ENCODE results near the gene SLC5A4.

Gene SLC5A4

DNA sequence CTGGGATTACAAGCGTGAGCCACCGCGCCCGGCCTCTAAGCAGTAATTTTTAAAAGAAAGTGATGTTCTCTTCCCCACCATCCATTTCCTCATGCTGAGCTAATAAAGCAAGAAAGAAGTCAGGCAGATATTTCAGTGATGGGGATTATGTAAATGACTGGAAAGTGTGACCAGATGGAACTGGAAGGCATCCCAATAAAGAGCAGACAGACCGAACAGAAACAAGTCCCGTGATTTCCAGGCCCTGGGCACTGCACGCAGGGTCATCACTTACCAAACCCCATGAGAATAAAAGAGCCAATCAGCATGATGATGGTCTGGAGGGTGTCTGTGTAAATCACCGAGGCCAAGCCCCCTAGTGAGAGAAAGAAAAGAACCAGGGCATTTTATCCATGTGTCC lies 18.2 kb downstream of the SLC5A4 start:
- in situ Hi-C loops (cut with MboI; ENCODE audit: low sequenced_read_pairs) = no loop called here

- in situ Hi-C loops (cut with MboI; ENCODE audit: low sequenced_read_pairs) = no loop called here
These were observed 22.1 kb downstream of the SLC5A4 start for GRCh38 chr22:32233091-32233490.

DNA sequence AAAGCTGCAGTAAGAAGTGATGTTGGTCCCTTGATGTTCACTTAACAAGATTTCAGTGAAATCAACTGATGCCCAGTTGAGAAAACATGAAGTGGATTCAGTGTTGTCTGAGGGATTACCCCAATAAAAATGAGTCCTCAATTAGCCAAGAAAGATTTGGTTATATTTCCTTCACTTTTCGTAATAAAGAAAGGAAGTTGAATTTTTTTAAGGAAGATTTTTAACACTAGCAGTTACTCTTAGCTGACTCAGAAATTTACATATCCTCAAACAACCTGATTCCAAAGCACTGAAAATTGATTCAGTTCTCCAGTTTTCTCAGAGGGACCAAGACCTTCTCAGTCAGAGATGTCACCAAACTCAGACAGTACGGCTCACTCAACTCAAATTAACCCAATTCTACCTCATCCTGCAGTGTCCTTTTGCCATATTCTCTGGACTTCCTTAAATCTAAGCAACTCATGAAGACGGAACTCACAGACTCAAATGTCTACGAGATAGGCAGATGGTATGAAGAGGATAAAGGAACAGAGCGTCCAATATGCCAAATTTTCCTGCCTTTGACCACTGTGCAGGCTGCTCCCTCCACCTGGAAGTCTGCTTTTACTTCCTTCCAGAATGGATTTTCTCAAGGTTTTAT lies 22.8 kb downstream of the SLC5A4 start:
- in situ Hi-C loops (cut with MboI; ENCODE audit: low sequenced_read_pairs) = no loop called here

- in situ Hi-C loops (cut with MboI; ENCODE audit: low sequenced_read_pairs) = no loop called here
These were observed 28.6 kb downstream of the SLC5A4 start for GRCh38 chr22:32226326-32227104.

DNA sequence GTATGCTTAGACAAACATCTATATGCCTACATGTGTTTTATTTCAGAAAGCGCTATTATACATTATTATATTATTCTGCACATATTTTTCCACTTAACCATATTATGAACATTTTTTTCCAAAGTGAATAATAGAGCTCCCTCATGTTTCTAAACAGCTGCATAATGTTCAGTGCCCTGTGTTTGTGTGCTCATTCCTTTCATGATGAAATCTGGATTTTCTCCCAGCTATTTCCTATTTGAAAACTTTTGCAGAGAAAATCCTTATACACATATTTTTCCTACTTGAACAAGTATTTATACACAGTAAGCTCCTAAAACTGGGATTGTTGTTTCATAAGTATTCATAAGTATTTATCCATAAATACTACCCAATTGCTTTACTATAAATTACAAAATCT lies 32.2 kb downstream of the SLC5A4 start:
- in situ Hi-C loops (cut with MboI; ENCODE audit: low sequenced_read_pairs) = no loop called here

- in situ Hi-C loops (cut with MboI; ENCODE audit: low sequenced_read_pairs) = no loop called here
These were observed 36.1 kb downstream of the SLC5A4 start for GRCh38 chr22:32219026-32219425.

DNA sequence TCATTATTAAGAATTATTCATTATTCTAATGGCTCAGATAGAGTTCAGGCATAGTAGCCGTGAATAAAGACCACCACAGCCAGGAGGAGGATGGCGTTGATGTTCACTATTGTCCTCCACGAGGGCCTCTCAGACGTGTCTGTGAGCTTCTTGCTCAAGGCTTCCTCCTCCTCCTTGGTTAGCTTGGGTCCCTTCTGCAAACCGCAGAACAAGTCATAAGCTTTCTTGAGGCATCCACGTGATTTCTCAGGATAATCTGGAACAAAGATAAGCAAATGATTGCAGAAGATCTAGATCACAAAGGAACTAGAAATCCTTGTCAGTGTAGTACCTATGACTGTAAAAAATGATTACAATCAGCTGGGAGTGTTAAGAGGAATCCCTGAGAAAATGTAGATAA lies 36.7 kb downstream of the SLC5A4 start:
- in situ Hi-C loops (cut with MboI; ENCODE audit: low sequenced_read_pairs) = no loop called here

DNA sequence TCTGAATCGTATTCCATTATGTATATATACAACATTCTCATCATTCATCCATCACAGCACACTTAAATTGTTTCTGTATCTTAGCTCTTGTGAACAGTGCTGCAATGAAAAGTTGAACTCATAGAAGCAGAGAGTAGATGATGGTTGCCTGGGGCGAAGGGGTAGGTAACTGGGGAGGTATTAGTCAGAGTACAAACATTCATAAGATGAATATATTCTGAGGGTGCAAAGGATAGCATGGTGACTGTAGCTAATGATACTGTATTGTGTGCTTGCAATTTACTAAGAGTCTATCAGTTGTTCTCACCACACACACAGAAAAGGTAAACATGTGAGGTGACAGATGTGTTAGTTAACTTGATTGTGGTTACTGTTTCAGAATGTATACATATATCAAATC lies 37.7 kb downstream of the SLC5A4 start:
- in situ Hi-C loops (cut with MboI; ENCODE audit: low sequenced_read_pairs) = no loop called here

DNA sequence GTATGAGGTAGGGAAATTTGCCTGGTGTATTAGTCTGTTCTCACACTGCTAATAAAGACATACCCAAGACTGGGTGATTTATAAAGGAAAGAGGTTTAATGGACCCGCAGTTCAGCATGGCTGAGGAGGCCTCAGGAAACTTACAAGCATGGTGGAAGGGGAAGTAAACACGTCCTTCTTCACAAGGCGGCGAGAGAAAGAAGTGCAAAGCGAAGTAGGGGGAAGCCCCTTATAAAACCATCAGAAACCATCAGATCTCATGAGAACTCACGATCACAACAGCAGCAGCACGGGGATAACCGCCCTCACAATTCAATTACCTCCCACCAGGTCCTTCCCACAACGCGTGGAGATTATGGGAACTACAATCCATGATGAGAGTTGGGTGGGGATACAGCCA lies 38.2 kb downstream of the SLC5A4 start:
- in situ Hi-C loops (cut with MboI; ENCODE audit: low sequenced_read_pairs) = no loop called here

GRCh38 chr22:32211011-32211410 lies 44.1 kb downstream of the SLC5A4 start:
- in situ Hi-C loops (cut with MboI; ENCODE audit: low sequenced_read_pairs) = no loop called here

DNA sequence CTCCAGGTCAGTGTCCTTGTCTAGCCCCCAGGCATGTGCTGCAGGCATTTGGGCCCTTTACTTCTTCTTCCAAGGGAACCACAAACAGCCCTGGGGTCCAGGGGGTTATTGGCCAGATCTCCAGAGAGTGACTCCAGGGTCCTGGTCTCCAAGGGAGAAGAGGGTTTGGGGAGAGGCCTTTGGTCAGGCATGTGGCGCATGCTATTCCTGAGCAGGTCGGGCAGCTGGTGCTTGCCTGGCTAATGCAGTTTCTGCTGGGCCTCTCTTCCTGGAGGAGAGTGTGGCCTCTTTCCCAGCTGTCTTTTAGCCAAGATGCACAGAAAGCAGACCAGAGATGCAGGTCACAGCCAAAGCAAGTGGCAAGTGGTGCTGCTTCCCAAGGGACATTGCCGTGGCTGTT lies 46.5 kb downstream of the SLC5A4 start:
- in situ Hi-C loops (cut with MboI; ENCODE audit: low sequenced_read_pairs) = no loop called here

DNA sequence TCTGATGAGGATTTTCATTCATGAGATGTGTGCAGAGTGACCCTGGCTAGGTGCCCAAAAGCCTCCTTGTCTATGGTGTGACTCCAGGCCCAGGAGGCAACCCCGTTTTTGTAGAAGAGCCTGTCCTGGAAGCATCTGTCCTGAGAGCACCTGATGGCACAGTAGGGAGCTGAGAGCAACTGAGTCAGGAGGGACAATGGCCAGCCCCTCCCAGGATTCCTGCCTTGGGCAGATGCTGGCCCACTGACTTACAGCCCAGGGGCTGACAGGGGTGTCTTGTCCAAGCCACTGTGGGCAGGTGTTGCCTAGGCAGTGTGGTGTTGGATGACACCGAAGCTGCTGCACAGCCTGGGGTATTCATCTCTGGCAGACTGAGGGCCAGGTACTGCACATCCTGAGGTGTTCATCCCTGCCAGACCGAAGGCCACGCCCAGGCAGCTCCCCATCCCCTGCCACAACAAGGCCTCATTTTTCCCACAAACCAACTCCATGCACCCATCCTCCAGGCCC lies 47.1 kb downstream of the SLC5A4 start:
- in situ Hi-C loops (cut with MboI; ENCODE audit: low sequenced_read_pairs) = no loop called here

- in situ Hi-C loops (cut with MboI; ENCODE audit: low sequenced_read_pairs) = no loop called here
These were observed 48.1 kb downstream of the SLC5A4 start for GRCh38 chr22:32206774-32207758.

- in situ Hi-C loops (cut with MboI; ENCODE audit: low sequenced_read_pairs) = no loop called here
These were observed 49.0 kb downstream of the SLC5A4 start for GRCh38 chr22:32205974-32206773.

DNA sequence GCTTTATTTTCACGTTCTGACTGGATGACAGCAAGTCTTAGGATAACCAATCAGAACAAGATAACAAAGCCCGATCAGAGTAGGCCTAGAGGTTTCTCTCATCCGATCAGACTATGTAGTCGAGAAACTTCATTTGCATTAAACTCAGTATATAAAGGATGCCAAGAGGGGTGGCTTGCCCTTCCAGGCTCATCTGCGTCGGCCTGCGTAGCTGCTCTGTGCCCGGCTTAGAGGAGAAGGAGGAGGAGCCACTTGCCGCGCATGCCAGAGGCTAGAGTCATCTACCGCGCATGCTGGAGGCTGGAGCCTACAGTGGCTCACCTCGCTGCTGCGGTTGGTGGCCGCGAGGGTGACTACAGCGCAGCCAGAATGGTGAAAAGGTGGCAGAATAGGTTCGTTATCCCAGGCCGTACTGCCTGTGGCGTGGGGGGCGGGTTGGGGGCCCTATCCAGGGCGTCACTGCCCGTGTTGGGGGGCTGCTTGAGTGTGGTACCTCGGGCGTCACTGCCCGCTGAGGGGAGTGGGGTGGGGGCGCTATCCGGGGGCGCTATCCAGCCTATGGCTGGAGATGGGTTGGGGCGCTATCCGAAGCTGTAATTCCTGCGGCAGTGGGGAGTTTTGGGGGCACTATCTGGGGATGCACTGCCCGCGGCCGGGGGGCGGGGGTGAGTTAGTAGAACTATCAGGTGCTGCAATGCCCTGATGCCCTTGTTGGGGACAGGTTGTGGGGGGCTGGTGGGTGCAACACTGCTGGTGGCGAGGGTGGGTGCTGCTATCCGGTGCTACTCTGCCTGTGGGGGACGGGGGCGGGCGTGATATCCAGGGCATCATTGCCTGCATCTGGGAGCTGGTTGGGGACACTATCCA lies 50.1 kb downstream of the SLC5A4 start, which contains the start of gene RFPL2:
RFPL2 (minus strand) TSS at position 218 of the 867 bp plus-strand sequence. CDS start 2,622 bp downstream, outside the sequence.
- in situ Hi-C loops (cut with MboI; ENCODE audit: low sequenced_read_pairs) = no loop called here

DNA sequence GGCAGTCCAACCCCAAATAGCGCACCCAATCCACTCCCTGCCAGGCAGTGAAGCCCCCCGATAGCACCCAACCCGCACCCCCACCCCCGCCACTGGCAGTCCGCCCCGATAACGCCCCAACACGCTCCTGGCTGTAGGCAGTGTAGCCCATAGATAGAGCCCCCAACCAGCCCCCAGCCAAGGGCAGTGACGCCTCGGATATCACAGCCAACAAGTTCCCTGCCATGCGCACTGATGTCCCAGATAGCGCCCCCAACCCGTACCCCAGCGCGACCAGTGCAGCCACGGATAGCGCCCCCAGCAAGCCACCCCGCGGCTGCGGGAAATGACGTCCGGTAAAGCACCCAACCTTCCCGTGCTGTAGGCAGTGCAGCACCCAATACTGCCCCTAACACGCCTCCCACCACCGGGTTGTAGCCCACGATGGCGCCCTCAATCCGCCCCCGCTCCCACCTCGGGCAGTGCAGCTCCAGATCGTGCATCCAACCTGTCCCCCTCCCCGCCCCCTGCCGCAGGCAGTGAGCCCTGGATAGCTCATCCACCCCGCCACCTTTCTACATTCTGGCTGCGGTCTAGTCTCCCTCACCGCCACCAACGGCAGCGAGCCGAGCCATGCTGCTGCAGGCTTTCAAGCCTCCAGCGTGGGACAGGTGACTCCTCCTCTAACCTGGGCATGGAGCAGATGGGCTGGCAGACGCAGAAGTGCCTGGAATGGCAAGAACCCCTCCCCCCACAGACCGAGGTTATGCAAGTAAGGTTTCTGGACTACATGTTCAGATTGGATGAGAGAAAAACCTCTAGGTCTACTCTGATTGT lies 50.9 kb downstream of the SLC5A4 start:
- in situ Hi-C loops (cut with MboI; ENCODE audit: low sequenced_read_pairs) = no loop called here

GRCh38 chr22:32203181-32204039 lies 51.7 kb downstream of the SLC5A4 start:
- in situ Hi-C loops (cut with MboI; ENCODE audit: low sequenced_read_pairs) = no loop called here

All from HL-60/S4 (cell line).